HFFc6 (cell line): Measurements from ENCODE around the gene MAPRE2. TPM values are rescaled to one million over a fixed set of nuclear protein-coding genes. Genes with fewer than 3 reads are reported as not detected.
A peak's percentile ranks its signal among the peaks of the same experiment; 100 is the strongest.

ENCODE experiments used
- DNase-seq: peaks from one replicate; pipeline ENCODE4 v3.0.0-alpha.2; 2018
- H3K27ac Mint-ChIP-seq: 2 replicates; pipeline ENCODE4 v1.8.0; 2020; ENCODE audit warnings: mild to moderate bottlenecking, mixed read lengths
- H3K27me3 Mint-ChIP-seq: 2 replicates; pipeline ENCODE4 v1.8.0; 2021; ENCODE audit warnings: mild to moderate bottlenecking, moderate library complexity, mixed read lengths; ENCODE audit not compliant: insufficient read depth
- H3K36me3 Mint-ChIP-seq: 2 replicates; pipeline ENCODE4 v1.8.0; 2021; ENCODE audit warnings: low read depth, mixed read lengths
- H3K4me1 Mint-ChIP-seq: 2 replicates; pipeline ENCODE4 v1.8.0; 2020; ENCODE audit warnings: low read depth, mixed read lengths
- H3K4me3 Mint-ChIP-seq: 2 replicates; pipeline ENCODE4 v1.8.0; 2020; ENCODE audit warnings: mild to moderate bottlenecking, moderate library complexity, mixed read lengths
- H3K9me3 Mint-ChIP-seq: 2 replicates; pipeline ENCODE4 v1.8.0; 2020; ENCODE audit warnings: mild to moderate bottlenecking, mixed read lengths
- CTCF ChIP-seq: fragments of 200-600 bp; sonication (generic); IDR thresholded peaks from 2 replicates; pipeline ENCODE4 v1.5.0; 2021; ENCODE audit warnings: antibody characterized with exemption, mild to moderate bottlenecking
- total RNA-seq, 6 experiments: library from RNA; stranded (reverse); fragmentation: NEBNext Ultra II Directional; extraction: Animal tissue kit (Norgen Biotek cat#: 25700); gene quantifications; 2 replicates in 1 of 6; 3 replicates in 5 of 6; pipeline ENCODE4 v1.2.3, GENCODE V29; 2021

Gene MAPRE2
- total RNA-seq, 6 experiments from 2014 or later = 22.4 to 39.1 (median 24.4) TPM

- peak; percentile 13 for DNase-seq
- peak; percentile 45 for TF ChIP-seq CTCF
- H3K27ac Mint-ChIP-seq = no peak overlapping the region
- H3K4me1 Mint-ChIP-seq = peaks cover 41% of the 10 kb centered on the region
- H3K9me3 Mint-ChIP-seq = no peaks in the 10 kb centered on the region
- H3K27me3 Mint-ChIP-seq = no peaks in the 10 kb centered on the region
- no peaks in the 10 kb centered on the region for H3K36me3 Mint-ChIP-seq
- H3K4me3 Mint-ChIP-seq = no peak overlapping the region
Measured at GRCh38 chr18:35026407-35027061, 14.7 kb upstream of the MAPRE2 start.

- Mint-ChIP-seq H3K4me3 (no peak overlapping the region), H3K36me3 (no peaks in the 10 kb centered on the region), H3K27me3 (no peaks in the 10 kb centered on the region), H3K27ac (no peak overlapping the region), H3K4me1 (peaks cover 41% of the 10 kb centered on the region), H3K9me3 (no peaks in the 10 kb centered on the region)
- TF ChIP-seq CTCF = no peak
- no peak for DNase-seq
Measured at GRCh38 chr18:35027206-35027605, 14.0 kb upstream of the MAPRE2 start.

- H3K9me3 Mint-ChIP-seq = no peaks in the 10 kb centered on the region
- H3K36me3 Mint-ChIP-seq = no peaks in the 10 kb centered on the region
- H3K4me1 Mint-ChIP-seq = peaks cover 41% of the 10 kb centered on the region
- no peak for DNase-seq
- H3K4me3 Mint-ChIP-seq = peak overlapping the region; percentile 8; the same call in 1 of the 2 replicates
- TF ChIP-seq CTCF = no peak
- peak overlapping the region; percentile 70 for H3K27ac Mint-ChIP-seq
- no peaks in the 10 kb centered on the region for H3K27me3 Mint-ChIP-seq
Measured at GRCh38 chr18:35028536-35028935, 12.7 kb upstream of the MAPRE2 start.

GRCh38 chr18:35029103-35029502 lies 12.1 kb upstream of the MAPRE2 start:
- Mint-ChIP-seq H3K4me3 (peak overlapping the region; percentile 48), H3K27ac (peak overlapping the region; percentile 85), H3K9me3 (no peaks in the 10 kb centered on the region), H3K27me3 (no peaks in the 10 kb centered on the region), H3K4me1 (peaks cover 41% of the 10 kb centered on the region), H3K36me3 (no peaks in the 10 kb centered on the region)
- no peak for TF ChIP-seq CTCF
- peak; percentile 60 for DNase-seq

GRCh38 chr18:35029770-35030169 lies 11.4 kb upstream of the MAPRE2 start:
- Mint-ChIP-seq H3K36me3 (no peaks in the 10 kb centered on the region), H3K4me3 (peak overlapping the region; percentile 48; the same call in 1 of the 2 replicates), H3K27me3 (no peaks in the 10 kb centered on the region), H3K27ac (peak overlapping the region; percentile 85; the same call in 1 of the 2 replicates), H3K4me1 (peaks cover 34% of the 10 kb centered on the region), H3K9me3 (no peaks in the 10 kb centered on the region)
- 0 out of 2 replicates have a peak, but pooled peaks have one; percentile 13 for TF ChIP-seq CTCF
- no peak for DNase-seq
